SK-N-SH (cell line): ENCODE data around the gene PITPNM3.

Experiments used
- CTCF ChIP-seq: fragments of 200-600 bp; sonication (generic); IDR thresholded peaks from 2 replicates; pipeline ENCODE4 v1.6.1; 2017; ENCODE audit warnings: antibody characterized with exemption, mild to moderate bottlenecking, moderate library complexity
- JUND ChIP-seq: IDR thresholded peaks from 2 replicates; pipeline ENCODE4 v1.4.0; 2012
- MAX ChIP-seq: IDR thresholded peaks from 2 replicates; pipeline ENCODE4 v1.4.0; 2012; ENCODE audit warnings: low read depth
- MEF2A ChIP-seq: IDR thresholded peaks from 2 replicates; pipeline ENCODE4 v1.4.0; 2012; ENCODE audit warnings: low read depth, borderline replicate concordance
- RAD21 ChIP-seq: IDR thresholded peaks from 2 replicates; pipeline ENCODE4 v1.6.1; 2012; ENCODE audit warnings: mild to moderate bottlenecking, low read length
- TEAD4 ChIP-seq: IDR thresholded peaks from 2 replicates; pipeline ENCODE4 v1.4.0; 2012; ENCODE audit warnings: mild to moderate bottlenecking, borderline replicate concordance; ENCODE audit not compliant: insufficient read depth

GRCh38 chr17:6512552-6512951 is 43.8 kb downstream of the PITPNM3 start:
- TF ChIP-seq RAD21 (no peak), CTCF (no peak), JUND (no peak), MAX (no peak), TEAD4 (no peak), MEF2A (no peak)
